H1 (cell line): ENCODE measurements around the gene INAFM2. TPM values are rescaled to one million over a fixed set of nuclear protein-coding genes. Genes with fewer than 3 reads are reported as not detected.

ENCODE experiments used
- BRCA1 ChIP-seq: IDR thresholded peaks from 2 replicates; pipeline ENCODE4 v1.6.1; 2012; ENCODE audit warnings: low read depth, low read length, improper control_type of control experiment
- CHD2 ChIP-seq: IDR thresholded peaks from 2 replicates; pipeline ENCODE4 v1.6.1; 2012; ENCODE audit warnings: low read length, improper control_type of control experiment
- SIX5 ChIP-seq: IDR thresholded peaks from 2 replicates; pipeline ENCODE4 v1.6.1; 2011; ENCODE audit warnings: mild to moderate bottlenecking, low read depth, low read length
- SP1 ChIP-seq: IDR thresholded peaks from 2 replicates; pipeline ENCODE4 v1.6.1; 2011; ENCODE audit warnings: low read depth, low read length
- TBP ChIP-seq: IDR thresholded peaks from 2 replicates; pipeline ENCODE4 v1.6.1; 2011; ENCODE audit warnings: low read depth, low read length, improper control_type of control experiment
- polyA plus RNA-seq, 7 experiments: library from polyadenylated mRNA; depleted of rRNA in 3 of 7; stranded (reverse) in 5 of 7; unstranded in 2 of 7; fragments of >200 nt in 5 of 7; fragments of 200-250 nt in 2 of 7; gene quantifications; 1 replicate in 5 of 7; 2 replicates in 1 of 7; 4 replicates in 1 of 7; pipeline versions ENCODE4 v1.2.1 to v1.2.3, GENCODE V29; 2011 to 2013; ENCODE audit warnings: missing spikeins in 2 of 7, mixed read lengths in 2 of 7
- total RNA-seq: library from RNA; stranded (reverse); fragmentation: NEBNext Ultra II Directional; extraction: Animal tissue kit (Norgen Biotek cat#: 25700); gene quantifications from 2 replicates; pipeline ENCODE4 v1.2.1, GENCODE V29; 2021
- TF ChIP-seq, protein P1 (sequence below), 3 experiments: IDR thresholded peaks; 1 replicate in 2 of 3; 2 replicates in 1 of 3; pipeline versions ENCODE4 v1.5.1 to v1.6.1; 2011; ENCODE audit warnings: low read length in 3 of 3, mild to moderate bottlenecking in 3 of 3, inconsistent platforms in 2 of 3, low read depth in 1 of 3, moderate library complexity in 1 of 3; ENCODE audit not compliant: insufficient read depth in 1 of 3; ENCODE audit errors: control extremely low read depth in 1 of 3

INAFM2 gene
- total and polyA plus RNA-seq, 2 of the 8 experiments (the other 6 are each of a cell fraction or from before 2014, with no cell fraction given): 15.3 to 35.1 TPM

DNA sequence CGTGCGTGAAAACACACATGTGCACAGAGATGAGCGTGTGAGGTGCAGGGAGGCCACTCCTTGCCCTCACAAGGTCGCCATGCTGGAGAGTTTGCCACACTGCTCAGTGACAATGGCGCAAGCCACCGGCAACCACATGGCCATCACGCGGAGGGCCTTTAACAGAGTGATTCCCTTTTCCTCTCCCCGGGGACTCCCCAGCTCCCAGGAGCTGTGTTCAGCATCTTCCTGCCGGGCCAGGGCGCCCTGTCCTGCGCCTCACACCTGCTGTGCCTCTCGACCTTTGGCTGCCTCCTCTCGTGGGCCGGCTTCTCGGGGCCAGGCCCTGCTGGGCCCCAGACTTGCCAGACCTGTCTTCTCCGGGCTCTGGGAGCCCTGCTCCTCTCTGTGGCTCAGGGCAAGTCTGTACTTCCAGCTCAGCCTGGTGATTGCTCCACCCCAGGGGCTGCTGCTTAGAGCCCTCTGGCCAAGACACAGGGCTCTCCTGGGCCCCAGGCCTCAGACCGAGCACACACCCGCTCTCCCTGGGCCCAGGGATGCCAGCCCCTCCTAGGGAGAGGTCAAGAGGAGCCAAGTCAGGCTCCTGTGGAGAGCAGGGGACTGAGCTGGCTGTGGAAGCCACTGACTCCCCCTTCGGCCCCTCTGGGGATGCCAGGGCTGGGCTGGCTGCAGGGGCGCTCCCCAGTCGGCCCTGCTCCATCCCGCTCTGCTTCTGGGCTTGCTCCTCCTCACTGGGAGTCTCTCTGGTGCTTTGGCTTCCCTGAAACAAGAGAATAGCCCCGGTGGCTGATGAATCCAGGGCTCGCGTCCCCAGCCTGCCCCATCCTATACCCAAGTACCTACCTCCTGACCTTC, 11.7 kb downstream of the INAFM2 start (continued):
- TF ChIP-seq, protein P1, sequence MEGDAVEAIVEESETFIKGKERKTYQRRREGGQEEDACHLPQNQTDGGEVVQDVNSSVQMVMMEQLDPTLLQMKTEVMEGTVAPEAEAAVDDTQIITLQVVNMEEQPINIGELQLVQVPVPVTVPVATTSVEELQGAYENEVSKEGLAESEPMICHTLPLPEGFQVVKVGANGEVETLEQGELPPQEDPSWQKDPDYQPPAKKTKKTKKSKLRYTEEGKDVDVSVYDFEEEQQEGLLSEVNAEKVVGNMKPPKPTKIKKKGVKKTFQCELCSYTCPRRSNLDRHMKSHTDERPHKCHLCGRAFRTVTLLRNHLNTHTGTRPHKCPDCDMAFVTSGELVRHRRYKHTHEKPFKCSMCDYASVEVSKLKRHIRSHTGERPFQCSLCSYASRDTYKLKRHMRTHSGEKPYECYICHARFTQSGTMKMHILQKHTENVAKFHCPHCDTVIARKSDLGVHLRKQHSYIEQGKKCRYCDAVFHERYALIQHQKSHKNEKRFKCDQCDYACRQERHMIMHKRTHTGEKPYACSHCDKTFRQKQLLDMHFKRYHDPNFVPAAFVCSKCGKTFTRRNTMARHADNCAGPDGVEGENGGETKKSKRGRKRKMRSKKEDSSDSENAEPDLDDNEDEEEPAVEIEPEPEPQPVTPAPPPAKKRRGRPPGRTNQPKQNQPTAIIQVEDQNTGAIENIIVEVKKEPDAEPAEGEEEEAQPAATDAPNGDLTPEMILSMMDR (IDR thresholded peaks at IDR 0.05; ENCODE audit: control extremely low read depth in 1 of 3, insufficient read depth in 1 of 3, low read depth in 1 of 3, low read length in 3 of 3): no peak
- TF ChIP-seq CHD2: no peak
- TF ChIP-seq SP1: no peak
- no peak for TF ChIP-seq BRCA1
- no peak for TF ChIP-seq TBP
- no peak for TF ChIP-seq SIX5
